HG03066 (cell line): ENCODE data around the gene VCAN.

Experiments
- ATAC-seq: cut with Tn5 transposase; IDR thresholded peaks from one replicate; pipeline ENCODE4 v1.9.1; 2021; ENCODE audit warnings: low read depth; ENCODE audit not compliant: unreplicated experiment

Gene VCAN

GRCh38 chr5:83559118-83559785 lies 87.7 kb downstream of the VCAN start:
- no peak for ATAC-seq

- ATAC-seq = no peak
Observed at GRCh38 chr5:83562071-83562606, 90.6 kb downstream of the VCAN start.

- no peak for ATAC-seq
Observed at GRCh38 chr5:83562791-83563557, 91.4 kb downstream of the VCAN start.

GRCh38 chr5:83563631-83564030 lies 92.1 kb downstream of the VCAN start:
- ATAC-seq = no peak

GRCh38 chr5:83564069-83564749 lies 92.7 kb downstream of the VCAN start:
- ATAC-seq = no peak

- ATAC-seq = no peak
Observed at GRCh38 chr5:83567741-83568140, 96.2 kb downstream of the VCAN start.

- no peak for ATAC-seq
Observed at GRCh38 chr5:83568186-83568585, 96.6 kb downstream of the VCAN start.

- no peak for ATAC-seq
Observed at GRCh38 chr5:83570916-83571315, 99.4 kb downstream of the VCAN start.

- ATAC-seq = no peak
Observed at GRCh38 chr5:83572271-83572670, 100.7 kb downstream of the VCAN start.

GRCh38 chr5:83576341-83576740 lies 104.8 kb downstream of the VCAN start:
- ATAC-seq = no peak

- no peak for ATAC-seq
Observed at GRCh38 chr5:83577036-83577636, 105.6 kb downstream of the VCAN start.

GRCh38 chr5:83583859-83584258 lies 112.3 kb downstream of the VCAN start:
- ATAC-seq = no peak

GRCh38 chr5:83586874-83587776 lies 115.6 kb downstream of the VCAN start:
- no peak for ATAC-seq

GRCh38 chr5:83589786-83590185 lies 118.2 kb downstream of the VCAN start:
- ATAC-seq = no peak

- ATAC-seq = no peak
Observed at GRCh38 chr5:83590966-83591365, 119.4 kb downstream of the VCAN start.

- ATAC-seq = no peak
Observed at GRCh38 chr5:83595217-83595616, 123.7 kb downstream of the VCAN start.

GRCh38 chr5:83608122-83608521 lies 136.6 kb downstream of the VCAN start:
- ATAC-seq = peak; percentile 54

- ATAC-seq = no peak
Observed at GRCh38 chr5:83614841-83615240, 143.3 kb downstream of the VCAN start.

GRCh38 chr5:83628360-83628759 lies 156.8 kb downstream of the VCAN start:
- no peak for ATAC-seq
